GM10266 (cell line): ENCODE data around the gene ZNF276.

Source experiments
- DNase-seq: peaks from one replicate; pipeline ENCODE4 v3.0.0; 2012; ENCODE audit errors: extremely low spot score
- TF ChIP-seq, protein P1 (sequence below): IDR thresholded peaks from 2 replicates; pipeline ENCODE4 v1.5.1; 2012; ENCODE audit warnings: mild to moderate bottlenecking, low read depth; ENCODE audit not compliant: control insufficient read depth, insufficient read depth; ENCODE audit errors: missing control alignments

The ZNF276 gene

DNA sequence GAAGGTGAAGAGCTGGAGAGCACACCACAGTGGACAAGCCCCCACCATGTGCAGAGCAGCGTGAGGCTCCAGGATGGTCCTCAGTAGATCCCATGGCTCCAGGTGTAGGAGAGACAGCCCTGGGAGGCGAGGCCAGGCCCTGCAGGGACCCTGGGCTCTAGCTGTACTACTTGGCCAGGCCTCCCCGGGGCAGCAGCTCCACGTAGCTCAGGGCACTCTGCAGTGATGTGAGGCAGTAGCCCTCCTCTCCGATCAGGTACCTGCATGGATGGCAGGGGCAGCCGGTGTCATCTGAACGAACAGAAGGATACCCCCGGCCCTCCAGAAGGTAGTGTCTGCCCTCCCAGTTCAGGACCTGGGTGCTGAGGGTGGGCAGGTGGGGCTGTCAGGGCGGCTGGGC is 13.6 kb upstream of the ZNF276 start:
- TF ChIP-seq, protein P1, sequence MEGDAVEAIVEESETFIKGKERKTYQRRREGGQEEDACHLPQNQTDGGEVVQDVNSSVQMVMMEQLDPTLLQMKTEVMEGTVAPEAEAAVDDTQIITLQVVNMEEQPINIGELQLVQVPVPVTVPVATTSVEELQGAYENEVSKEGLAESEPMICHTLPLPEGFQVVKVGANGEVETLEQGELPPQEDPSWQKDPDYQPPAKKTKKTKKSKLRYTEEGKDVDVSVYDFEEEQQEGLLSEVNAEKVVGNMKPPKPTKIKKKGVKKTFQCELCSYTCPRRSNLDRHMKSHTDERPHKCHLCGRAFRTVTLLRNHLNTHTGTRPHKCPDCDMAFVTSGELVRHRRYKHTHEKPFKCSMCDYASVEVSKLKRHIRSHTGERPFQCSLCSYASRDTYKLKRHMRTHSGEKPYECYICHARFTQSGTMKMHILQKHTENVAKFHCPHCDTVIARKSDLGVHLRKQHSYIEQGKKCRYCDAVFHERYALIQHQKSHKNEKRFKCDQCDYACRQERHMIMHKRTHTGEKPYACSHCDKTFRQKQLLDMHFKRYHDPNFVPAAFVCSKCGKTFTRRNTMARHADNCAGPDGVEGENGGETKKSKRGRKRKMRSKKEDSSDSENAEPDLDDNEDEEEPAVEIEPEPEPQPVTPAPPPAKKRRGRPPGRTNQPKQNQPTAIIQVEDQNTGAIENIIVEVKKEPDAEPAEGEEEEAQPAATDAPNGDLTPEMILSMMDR: no peak
- no peak for DNase-seq

DNA sequence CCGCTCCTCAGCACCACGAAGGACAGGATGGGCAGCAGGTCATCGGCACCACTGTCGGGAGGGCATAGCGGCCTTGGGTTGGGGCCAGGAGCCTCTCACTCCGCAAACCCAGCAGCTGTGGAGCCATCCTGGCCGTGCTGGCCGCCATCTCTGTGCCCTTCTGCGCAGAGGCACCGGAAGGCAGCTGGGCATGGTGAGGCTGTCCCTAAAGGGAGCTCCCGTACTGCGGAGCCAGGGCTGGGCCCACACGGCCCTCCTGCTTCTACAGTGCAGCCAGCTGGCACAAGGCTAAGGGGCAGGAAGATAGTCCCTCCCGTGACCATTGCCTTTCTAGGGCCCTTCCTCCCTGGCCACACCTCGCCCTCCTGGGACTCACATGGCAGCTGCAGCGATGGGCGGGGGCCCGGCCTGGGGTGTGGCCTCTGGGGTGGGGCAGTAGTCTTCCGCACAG is 12.8 kb upstream of the ZNF276 start:
- no peak for DNase-seq
- TF ChIP-seq, protein P1: no peak

DNA sequence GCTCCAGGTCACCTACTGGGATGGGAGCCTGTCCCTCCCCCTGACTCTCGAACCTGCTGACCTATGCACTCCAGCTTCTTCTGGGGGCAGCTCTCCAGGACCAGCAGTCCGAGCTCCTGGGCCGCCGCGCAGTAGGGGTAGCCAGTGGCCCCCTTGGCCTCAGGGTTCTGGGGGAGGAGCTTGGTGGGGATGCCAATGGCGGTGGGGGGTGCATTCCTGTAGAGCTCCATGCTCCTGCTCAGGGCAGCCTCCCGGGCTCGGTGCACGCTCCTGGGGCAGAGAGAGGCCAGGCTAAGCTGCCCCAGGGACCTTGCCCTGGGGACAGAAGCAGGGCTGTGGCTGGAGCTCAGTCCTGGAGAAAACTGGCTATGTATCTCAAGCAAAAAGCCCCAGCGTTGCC is 12.2 kb upstream of the ZNF276 start:
- DNase-seq: no peak
- TF ChIP-seq, protein P1: no peak

DNA sequence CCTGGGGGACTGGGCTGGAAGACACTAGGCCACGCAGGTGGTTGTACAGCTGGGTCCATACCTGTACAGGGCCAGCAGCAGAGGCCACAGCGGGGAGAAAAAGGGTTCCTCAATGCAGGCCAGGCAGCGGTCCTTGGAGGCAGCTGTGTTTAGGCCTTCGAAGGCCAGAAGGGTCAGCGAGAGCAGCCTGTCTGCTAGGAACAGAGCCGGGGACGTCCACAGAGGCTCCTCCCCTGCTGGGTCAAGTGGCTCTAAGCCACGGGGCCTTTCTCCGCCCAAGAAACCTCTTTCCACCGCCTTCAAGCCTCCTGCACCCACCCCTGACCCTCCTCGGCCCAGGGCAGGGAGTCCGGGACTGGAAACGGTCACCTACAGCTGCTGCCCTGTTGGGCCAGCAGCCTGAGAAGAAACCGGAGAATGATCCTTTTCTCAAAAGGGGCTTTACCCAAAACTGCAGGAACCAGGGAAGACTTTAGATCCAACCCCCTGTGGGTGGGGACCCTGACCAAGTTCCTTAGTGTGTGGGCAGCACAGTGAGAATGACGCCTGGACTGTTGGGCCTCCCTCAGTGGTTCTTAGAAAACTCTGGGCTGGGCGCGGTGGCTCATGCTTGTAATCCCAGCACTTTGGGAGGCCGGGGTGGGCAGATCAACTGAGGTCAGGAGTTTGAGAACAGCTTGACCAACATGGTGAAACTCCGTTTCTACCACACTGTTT is 11.5 kb upstream of the ZNF276 start:
- TF ChIP-seq, protein P1: no peak
- DNase-seq: no peak

DNA sequence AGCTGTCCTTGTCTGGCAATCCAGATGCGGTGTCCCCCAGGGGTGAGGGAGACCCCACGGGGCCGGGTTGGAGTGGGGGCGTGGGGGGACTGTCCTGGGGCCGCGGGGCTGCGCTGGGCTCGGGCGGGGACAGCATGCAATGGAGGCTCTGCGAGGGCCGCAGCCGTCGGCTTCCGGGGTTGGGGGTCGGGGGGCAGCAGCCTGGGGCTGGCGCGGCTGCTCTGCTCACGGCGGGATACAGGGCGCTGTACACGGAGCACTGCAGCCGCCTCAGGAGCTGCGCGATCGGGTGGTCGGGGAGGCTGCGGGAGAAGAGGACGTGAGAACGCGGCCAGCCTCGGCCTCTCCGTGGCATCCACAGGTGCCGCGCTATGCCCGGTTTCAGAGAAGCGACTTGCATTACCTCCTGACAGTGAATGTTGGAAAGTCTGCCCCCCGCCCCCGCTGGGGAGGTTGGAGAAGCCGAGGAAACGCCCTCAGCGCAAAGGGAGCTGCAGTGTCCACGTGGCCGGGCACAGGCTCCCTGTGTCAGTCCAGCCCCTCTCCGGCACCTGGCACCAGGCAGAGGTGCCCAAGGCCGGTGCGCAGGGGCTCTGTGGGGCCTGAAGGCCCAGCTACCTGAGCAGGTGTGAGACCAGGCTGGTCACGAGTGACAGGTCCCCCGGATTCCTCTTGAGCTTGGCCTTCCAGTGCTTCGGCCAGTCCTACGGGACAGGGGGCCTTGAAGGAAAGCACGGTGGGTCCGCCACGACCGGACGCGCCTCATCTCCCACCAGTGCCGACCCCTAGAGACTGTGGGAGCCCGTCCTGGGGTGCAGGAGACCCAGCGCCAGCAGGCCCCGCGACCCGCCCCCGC is 10.4 kb upstream of the ZNF276 start:
- DNase-seq: no peak
- TF ChIP-seq, protein P1: no peak

GRCh38 chr16:89711601-89712273 is 9.6 kb upstream of the ZNF276 start:
- TF ChIP-seq, protein P1: no peak
- peak; percentile 99 for DNase-seq
